ENCODE data around the gene MALRD1.

GRCh38 chr10:19498393-19499290 lies 450.0 kb downstream of the MALRD1 start:
- no peak for TF ChIP-seq CTCF (IDR thresholded peaks at IDR 0.05; ENCODE audit: poor library complexity)
- no peak for TF ChIP-seq EZH2 (IDR thresholded peaks at IDR 0.05; ENCODE audit: borderline replicate concordance)
